OCI-LY7 (cell line): ENCODE data around the gene TMEM184A. TPM values are rescaled to one million over a fixed set of nuclear protein-coding genes. Genes with fewer than 3 reads are reported as not detected.

Experiments used
- BruUV-seq: library from RNA; stranded (reverse); fragments of 400-500 nt; replicated peaks from 2 replicates; lab custom pipeline; 2021; lab: Mats Ljungman, UMichigan
- CTCF ChIA-PET: fragments of 300-600 bp; sonication (Branson Sonifier 250); formaldehyde crosslinking; loops from one replicate; lab custom pipeline; 2022; ENCODE audit warnings: antibody characterized with exemption; ENCODE audit not compliant: unreplicated experiment; lab: Charles Lee
- POLR2A ChIA-PET: fragments of 300-600 bp; sonication (Branson Sonifier 250); formaldehyde crosslinking; loops from one replicate; lab custom pipeline; 2022; ENCODE audit warnings: antibody characterized with exemption; lab: Charles Lee
- DNase-seq: peaks from one replicate; pipeline ENCODE4 v3.0.0-alpha.2; 2015; ENCODE audit warnings: low spot score
- H2AFZ ChIP-seq: fragments of 200-600 bp; sonication (generic), shearing (Covaris generic); 2 replicates; pipeline ENCODE4 v1.6.1; 2014; ENCODE audit warnings: mild to moderate bottlenecking, antibody characterized with exemption, low read length, moderate library complexity
- H3K27ac ChIP-seq: fragments of 200-600 bp; sonication (generic); 2 replicates; pipeline ENCODE4 v1.5.1; 2014; ENCODE audit warnings: mixed run types, low read depth, mild to moderate bottlenecking, moderate library complexity, low read length, inconsistent platforms; ENCODE audit not compliant: poor library complexity, severe bottlenecking
- H3K36me3 ChIP-seq: fragments of 200-600 bp; sonication (generic); 2 replicates; pipeline ENCODE4 v1.6.1; 2014; ENCODE audit warnings: mild to moderate bottlenecking, antibody characterized with exemption, low read length, moderate library complexity, mixed read lengths; ENCODE audit not compliant: insufficient read depth
- H3K4me1 ChIP-seq: fragments of 200-600 bp; sonication (generic); 2 replicates; pipeline ENCODE4 v1.5.1; 2014; ENCODE audit warnings: mild to moderate bottlenecking, low read length; ENCODE audit not compliant: insufficient read depth, poor library complexity, severe bottlenecking
- H3K4me2 ChIP-seq: fragments of 200-600 bp; sonication (generic); 2 replicates; pipeline ENCODE4 v1.6.1; 2014; ENCODE audit warnings: mild to moderate bottlenecking, low read length
- H3K4me3 ChIP-seq: fragments of 200-600 bp; sonication (generic); 2 replicates; pipeline ENCODE4 v1.5.1; 2014; ENCODE audit warnings: mild to moderate bottlenecking, low read depth, low read length; ENCODE audit not compliant: poor library complexity, severe bottlenecking
- H3K79me2 ChIP-seq: fragments of 200-600 bp; sonication (generic); 2 replicates; pipeline ENCODE4 v1.6.1; 2016; ENCODE audit warnings: low read depth, mild to moderate bottlenecking, low read length, moderate library complexity, mixed read lengths; ENCODE audit not compliant: insufficient read depth
- H3K9me2 ChIP-seq: fragments of 200-600 bp; sonication (generic); 2 replicates; pipeline ENCODE4 v1.6.1; 2016; ENCODE audit warnings: mild to moderate bottlenecking, low read length, mixed read lengths; ENCODE audit not compliant: insufficient read depth
- H3K9me3 ChIP-seq: fragments of 200-600 bp; sonication (generic); 2 replicates; pipeline ENCODE4 v1.6.1; 2014; ENCODE audit warnings: mild to moderate bottlenecking, mixed run types, low read length, mixed read lengths
- H4K20me1 ChIP-seq: fragments of 200-600 bp; sonication (generic); 2 replicates; pipeline ENCODE4 v1.6.1; 2014; ENCODE audit warnings: mild to moderate bottlenecking, antibody characterized with exemption, low read length, moderate library complexity, mixed read lengths; ENCODE audit not compliant: insufficient read depth
- CTCF ChIP-seq: fragments of 200-600 bp; sonication (generic); conservative IDR thresholded peaks from 2 replicates; pipeline ENCODE4 v1.5.1; 2014; ENCODE audit warnings: mild to moderate bottlenecking, antibody characterized with exemption, low read length, moderate library complexity, mixed read lengths
- EZH2phosphoT487 ChIP-seq: fragments of 200-600 bp; sonication (generic); IDR thresholded peaks from 2 replicates; pipeline ENCODE4 v1.6.1; 2018; ENCODE audit warnings: low read depth, borderline replicate concordance, mild to moderate bottlenecking, mixed run types, antibody characterized with exemption, low read length, moderate library complexity, mixed read lengths
- intact Hi-C: fragments of 100-400 bp; cut with micrococcal nuclease; formaldehyde crosslinking; loops from one replicate; pipeline ENCODE4 v1.10.0; 2022; ENCODE audit not compliant: unreplicated experiment
- total RNA-seq, 2 experiments: library from RNA; depleted of rRNA in 1 of 2; stranded (reverse); fragments of >200 nt in 1 of 2; shearing (Covaris generic) in 1 of 2; gene quantifications; 2 replicates each; pipeline ENCODE4 v1.2.3, GENCODE V29; 2014 to 2022

The TMEM184A gene
- total RNA-seq, 2 experiments from 2014 or later: 0.19 TPM; not detected in 1

DNA sequence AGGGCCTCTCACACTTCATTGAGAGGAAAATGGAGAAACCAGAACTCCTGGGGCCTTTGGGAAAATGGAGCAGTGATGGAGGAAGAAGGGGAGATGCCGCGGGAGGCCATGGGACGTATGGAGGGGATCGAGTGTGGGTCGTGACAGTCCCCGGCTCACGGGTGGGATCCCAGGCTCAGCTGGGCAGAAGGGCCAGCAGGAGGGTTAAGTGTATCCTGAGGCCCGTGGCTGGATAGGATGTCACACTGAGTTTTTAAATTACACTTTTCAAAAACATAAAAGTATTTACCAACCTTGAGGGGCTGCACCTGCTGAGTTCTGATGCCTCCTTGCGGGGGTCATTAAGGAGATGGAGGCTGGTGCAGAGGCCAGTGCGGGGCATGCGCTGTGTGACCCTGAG, 41.8 kb upstream of the TMEM184A start:
- H3K79me2 ChIP-seq: no peaks in the 10 kb centered on the region
- H3K4me1 ChIP-seq: peaks cover 3% of the 10 kb centered on the region
- H3K36me3 ChIP-seq: no peaks in the 10 kb centered on the region
- intact Hi-C loops: no loop called here
- no peaks in the 10 kb centered on the region for H3K9me3 ChIP-seq
- H3K9me2 ChIP-seq: no peaks in the 10 kb centered on the region
- TF ChIP-seq CTCF: no peak
- TF ChIP-seq EZH2phosphoT487: no peak
- no peaks in the 10 kb centered on the region; the same call in 1 of the 2 replicates for H4K20me1 ChIP-seq
- POLR2A ChIA-PET: no interaction called here
- H3K4me3 ChIP-seq: no peak overlapping the region
- H3K27ac ChIP-seq: no peak overlapping the region
- DNase-seq: no peak
- CTCF ChIA-PET: no interaction called here
- BruUV-seq: no TSS peak
- no peak overlapping the region for H3K4me2 ChIP-seq
- H2AFZ ChIP-seq: no peak overlapping the region

DNA sequence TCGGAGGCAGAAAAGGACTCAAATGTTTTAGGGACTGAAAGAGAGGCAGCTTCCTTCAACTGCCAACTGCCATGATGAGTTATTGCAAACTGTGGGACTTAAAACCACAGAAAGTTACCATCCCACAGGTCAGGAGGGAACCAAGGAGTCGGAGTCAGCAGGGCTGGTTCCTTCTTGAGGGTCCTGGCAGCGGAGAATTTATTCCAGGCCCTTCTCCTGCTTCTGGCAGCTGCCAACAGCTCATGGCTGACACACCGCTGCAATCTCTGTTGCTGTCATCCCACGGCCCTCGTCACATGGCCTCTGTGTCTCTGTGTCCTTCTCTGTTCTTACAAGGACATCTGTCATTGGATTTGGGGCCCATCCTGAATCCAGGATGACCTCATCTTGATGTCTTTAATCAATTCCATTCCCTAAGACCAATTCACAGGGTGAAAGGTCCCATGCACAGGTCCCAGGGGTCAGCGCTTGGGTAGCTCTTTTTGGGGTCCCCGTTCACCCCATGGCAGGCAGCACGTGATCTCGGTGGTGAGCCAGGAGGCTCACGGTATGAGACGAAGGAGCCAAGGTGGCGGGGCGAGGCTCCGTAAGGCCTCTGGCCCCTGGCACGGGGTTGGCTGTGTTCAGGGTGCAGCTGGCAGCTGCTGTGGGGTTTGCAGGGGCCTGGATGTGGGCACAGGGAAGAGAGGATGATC, 41.2 kb upstream of the TMEM184A start:
- intact Hi-C loops: no loop called here
- ChIA-PET CTCF (no interaction called here), POLR2A (no interaction called here)
- peaks cover 9% of the 10 kb centered on the region for H3K4me1 ChIP-seq
- no peaks in the 10 kb centered on the region for H3K9me2 ChIP-seq
- H3K79me2 ChIP-seq: no peaks in the 10 kb centered on the region
- no peak overlapping the region for H3K27ac ChIP-seq
- TF ChIP-seq CTCF (no peak), EZH2phosphoT487 (no peak)
- no TSS peak for BruUV-seq
- no peaks in the 10 kb centered on the region for H3K36me3 ChIP-seq
- no peaks in the 10 kb centered on the region; the same call in 1 of the 2 replicates for H4K20me1 ChIP-seq
- no peak overlapping the region for H3K4me3 ChIP-seq
- H2AFZ ChIP-seq: no peak overlapping the region
- no peak overlapping the region for H3K4me2 ChIP-seq
- no peaks in the 10 kb centered on the region for H3K9me3 ChIP-seq
- DNase-seq: no peak
